Gastrocnemius medialis (tissue), 4 donors: ENCODE measurements around the gene ADRB2.

Experiments
- POLR2A ChIP-seq, 2 donors: fragments of 450-650 bp; IDR thresholded peaks; one replicate each; pipeline ENCODE4 v1.6.1; 2017; ENCODE audit warnings: antibody characterized with exemption in 2 of 2, mild to moderate bottlenecking in 2 of 2, moderate library complexity in 2 of 2
- TF ChIP-seq, protein P1 (sequence below), 5 experiments: fragments of 450-650 bp in 3 of 5; fragments of 200-600 bp in 2 of 5; sonication (generic) in 2 of 5; IDR thresholded peaks in 4 of 5; conservative IDR thresholded peaks in 1 of 5; 1 replicate in 4 of 5; 2 replicates in 1 of 5; pipeline ENCODE4 v1.5.1; 2016 to 2019; ENCODE audit warnings: antibody characterized with exemption in 5 of 5, mild to moderate bottlenecking in 3 of 5, moderate library complexity in 3 of 5

DNA sequence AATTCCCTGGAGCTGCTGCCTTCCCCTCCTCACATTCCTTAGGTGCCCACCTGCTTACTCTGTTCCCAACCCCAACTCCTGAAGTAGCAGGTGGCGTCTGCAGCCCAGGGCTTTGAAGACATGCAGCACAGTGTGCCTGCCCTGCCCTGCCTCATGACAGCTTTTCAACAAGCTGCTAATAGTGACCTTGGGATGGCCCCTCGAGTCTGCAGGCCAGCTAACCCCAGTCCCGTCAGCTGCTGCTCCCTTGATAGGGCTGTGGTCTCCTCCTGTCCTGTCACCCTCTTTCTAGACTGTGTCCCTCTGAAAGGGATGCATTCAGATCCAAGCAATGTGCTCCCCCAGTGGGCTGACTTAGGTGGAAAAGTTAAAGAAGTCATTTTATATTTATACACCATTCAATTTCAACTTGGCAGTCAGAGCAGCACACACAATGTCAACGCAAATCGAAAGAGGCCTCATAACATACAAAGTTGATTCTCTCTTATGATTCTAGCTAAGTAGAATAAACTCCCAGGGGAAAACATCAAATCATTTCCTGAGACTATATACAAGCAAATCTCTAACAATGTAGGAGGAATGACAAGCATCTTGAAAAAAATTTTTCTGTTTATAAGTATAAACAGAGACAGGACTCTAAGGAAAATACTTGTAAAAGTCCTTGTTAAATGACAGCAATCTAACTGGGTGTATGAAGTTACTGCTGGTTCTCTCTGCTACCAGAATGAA lies 37.9 kb downstream of the ADRB2 start:
- no peak for TF ChIP-seq POLR2A (IDR thresholded peaks at IDR 0.05)
- TF ChIP-seq, protein P1, sequence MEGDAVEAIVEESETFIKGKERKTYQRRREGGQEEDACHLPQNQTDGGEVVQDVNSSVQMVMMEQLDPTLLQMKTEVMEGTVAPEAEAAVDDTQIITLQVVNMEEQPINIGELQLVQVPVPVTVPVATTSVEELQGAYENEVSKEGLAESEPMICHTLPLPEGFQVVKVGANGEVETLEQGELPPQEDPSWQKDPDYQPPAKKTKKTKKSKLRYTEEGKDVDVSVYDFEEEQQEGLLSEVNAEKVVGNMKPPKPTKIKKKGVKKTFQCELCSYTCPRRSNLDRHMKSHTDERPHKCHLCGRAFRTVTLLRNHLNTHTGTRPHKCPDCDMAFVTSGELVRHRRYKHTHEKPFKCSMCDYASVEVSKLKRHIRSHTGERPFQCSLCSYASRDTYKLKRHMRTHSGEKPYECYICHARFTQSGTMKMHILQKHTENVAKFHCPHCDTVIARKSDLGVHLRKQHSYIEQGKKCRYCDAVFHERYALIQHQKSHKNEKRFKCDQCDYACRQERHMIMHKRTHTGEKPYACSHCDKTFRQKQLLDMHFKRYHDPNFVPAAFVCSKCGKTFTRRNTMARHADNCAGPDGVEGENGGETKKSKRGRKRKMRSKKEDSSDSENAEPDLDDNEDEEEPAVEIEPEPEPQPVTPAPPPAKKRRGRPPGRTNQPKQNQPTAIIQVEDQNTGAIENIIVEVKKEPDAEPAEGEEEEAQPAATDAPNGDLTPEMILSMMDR (IDR thresholded peaks at IDR 0.05 in 4 of 5, conservative IDR thresholded peaks at IDR 0.05 in 1 of 5): no peak
